ENCODE measurements around the gene CREB5. TPM values are rescaled to one million over a fixed set of nuclear protein-coding genes. Genes with fewer than 3 reads are reported as not detected.

CREB5 gene
- total and polyA plus RNA-seq, 2 of the 8 experiments (the other 6 are each of a cell fraction or from before 2014, with no cell fraction given): 2.4 to 2.7 TPM

DNA sequence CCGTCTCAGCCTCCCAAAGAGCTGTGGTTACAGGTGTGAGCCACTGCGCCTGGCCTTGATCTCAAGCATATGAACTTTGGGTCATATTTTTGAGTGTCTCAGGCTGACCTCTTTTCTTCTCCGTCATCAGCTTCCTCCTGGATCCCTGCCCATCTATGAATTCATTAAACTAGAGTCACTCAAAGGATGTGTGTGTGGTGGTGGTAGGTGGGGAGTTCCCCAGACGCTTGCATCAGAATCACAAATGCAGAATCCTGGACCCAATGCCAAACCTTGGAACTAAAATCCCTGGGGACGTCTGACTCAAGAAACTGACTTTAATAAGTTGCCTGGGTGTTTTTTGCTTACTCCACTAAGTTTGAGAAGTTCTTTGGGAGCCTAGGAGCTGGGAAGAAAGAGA lies 6.7 kb upstream of the CREB5 start (continued):
- TF ChIP-seq ZNF274 (IDR thresholded peaks at IDR 0.05; ENCODE audit: borderline replicate concordance, extremely low read depth, low read length) (no peak), SUZ12 (IDR thresholded peaks at IDR 0.05; ENCODE audit: low read length) (no peak), SP2 (IDR thresholded peaks at IDR 0.05; ENCODE audit: low read length) (no peak), SAP30 (IDR thresholded peaks at IDR 0.05; ENCODE audit: insufficient read depth, insufficient replicate concordance, low read length) (no peak), GABPA (IDR thresholded peaks at IDR 0.05; ENCODE audit: borderline replicate concordance, insufficient read depth, low read length) (no peak), RNF2 (IDR thresholded peaks at IDR 0.05; ENCODE audit: borderline replicate concordance, low read depth, low read length, missing control alignments, poor library complexity, severe bottlenecking) (no peak), SIRT6 (IDR thresholded peaks at IDR 0.05; ENCODE audit: low read length) (no peak), BCL11A (IDR thresholded peaks at IDR 0.05; ENCODE audit: low read depth in 2 of 2, low read length in 2 of 2) (no peak), CTBP2 (IDR thresholded peaks at IDR 0.05; ENCODE audit: borderline replicate concordance, insufficient read depth, insufficient read length, low read length) (no peak)
